ENCODE results near the gene SSBP3. TPM values are rescaled to one million over a fixed set of nuclear protein-coding genes. Genes with fewer than 3 reads are reported as not detected.
A peak's percentile ranks its signal among the peaks of the same experiment; 100 is the strongest.

Gene SSBP3
- polyA plus RNA-seq, 1 experiment = 34.3 TPM

DNA sequence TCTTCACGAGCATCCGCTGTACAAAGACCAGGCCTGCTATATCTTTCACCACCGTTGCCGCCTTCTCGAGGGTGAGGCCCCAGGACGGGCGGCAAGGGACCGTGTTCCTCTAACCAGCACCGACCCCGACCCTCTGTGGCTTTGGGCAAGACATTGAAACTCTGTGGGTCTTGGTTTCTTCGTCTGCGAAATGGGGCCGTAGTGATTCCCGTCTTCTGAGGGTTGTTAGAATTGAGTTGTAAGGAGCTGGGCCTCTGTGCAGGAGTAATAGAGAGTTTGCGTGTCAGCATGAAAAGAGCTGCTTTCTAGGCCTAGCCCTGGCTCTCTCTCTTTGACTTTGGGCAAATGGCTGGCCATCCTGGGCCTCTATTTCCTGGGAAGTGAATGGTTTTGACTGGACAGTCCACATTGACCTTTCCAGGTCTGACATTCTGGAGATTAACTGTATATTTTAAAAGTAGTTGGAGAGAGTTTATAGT is 205.6 kb downstream of the SSBP3 start:
- DNase-seq (ENCODE audit: low read depth, low spot score) = no peak
- ChIA-PET CTCF (interaction anchor here (1.1 to 2.9 kb wide), 2 partner anchors 19 to 289 kb away, joined by 5 to 16 read pairs; no protein-coding TSS in a partner anchor), POLR2A (interaction anchor here (0.7 to 1.7 kb wide), 5 partner anchors 77 to 342 kb away, joined by 3 to 5 read pairs (median 4); no protein-coding TSS in a partner anchor)
- H3K27me3 ChIP-seq (ENCODE audit: control insufficient read depth, insufficient read depth, low read length) = no peaks in the 10 kb centered on the region
- H3K4me3 ChIP-seq (ENCODE audit: low read depth, low read length) = peak overlapping the region; percentile 95
- H3K27ac ChIP-seq (ENCODE audit: low read depth, low read length) = peak overlapping the region; percentile 11
- no peaks in the 10 kb centered on the region; the same call in 1 of the 2 replicates for H3K9me3 ChIP-seq (ENCODE audit: control insufficient read depth, insufficient read depth, low read length)
- TF ChIP-seq, protein P1, sequence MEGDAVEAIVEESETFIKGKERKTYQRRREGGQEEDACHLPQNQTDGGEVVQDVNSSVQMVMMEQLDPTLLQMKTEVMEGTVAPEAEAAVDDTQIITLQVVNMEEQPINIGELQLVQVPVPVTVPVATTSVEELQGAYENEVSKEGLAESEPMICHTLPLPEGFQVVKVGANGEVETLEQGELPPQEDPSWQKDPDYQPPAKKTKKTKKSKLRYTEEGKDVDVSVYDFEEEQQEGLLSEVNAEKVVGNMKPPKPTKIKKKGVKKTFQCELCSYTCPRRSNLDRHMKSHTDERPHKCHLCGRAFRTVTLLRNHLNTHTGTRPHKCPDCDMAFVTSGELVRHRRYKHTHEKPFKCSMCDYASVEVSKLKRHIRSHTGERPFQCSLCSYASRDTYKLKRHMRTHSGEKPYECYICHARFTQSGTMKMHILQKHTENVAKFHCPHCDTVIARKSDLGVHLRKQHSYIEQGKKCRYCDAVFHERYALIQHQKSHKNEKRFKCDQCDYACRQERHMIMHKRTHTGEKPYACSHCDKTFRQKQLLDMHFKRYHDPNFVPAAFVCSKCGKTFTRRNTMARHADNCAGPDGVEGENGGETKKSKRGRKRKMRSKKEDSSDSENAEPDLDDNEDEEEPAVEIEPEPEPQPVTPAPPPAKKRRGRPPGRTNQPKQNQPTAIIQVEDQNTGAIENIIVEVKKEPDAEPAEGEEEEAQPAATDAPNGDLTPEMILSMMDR (IDR thresholded peaks at IDR 0.05; ENCODE audit: low read depth, low read length) = no peak

GRCh38 chr1:54199765-54200518 is 206.3 kb downstream of the SSBP3 start, which contains the start of the genes CYB5RL and MRPL37:
Gene CYB5RL, minus strand, starts transcription at chr1:54200030. Its CDS starts 4,414 bp downstream, at chr1:54195616.
Gene MRPL37, plus strand, starts transcription at chr1:54200167. Its CDS starts 77 bp downstream, at chr1:54200244.
- Histone ChIP-seq H3K9me3 (ENCODE audit: control insufficient read depth, insufficient read depth, low read length) (no peaks in the 10 kb centered on the region; the same call in 1 of the 2 replicates), H3K27ac (ENCODE audit: low read depth, low read length) (peak within 1 kb of the TSS; percentile 11), H3K27me3 (ENCODE audit: control insufficient read depth, insufficient read depth, low read length) (no peaks in the 10 kb centered on the region), H3K4me3 (ENCODE audit: low read depth, low read length) (peak within 1 kb of the TSS; percentile 95)
- POLR2A ChIA-PET = interaction anchor here (0.7 to 1.7 kb wide), 6 partner anchors 19 to 342 kb away, joined by 3 to 5 read pairs (median 4); no protein-coding TSS in a partner anchor
- CTCF ChIA-PET = interaction anchor here (1.0 to 2.9 kb wide), 3 partner anchors 18 to 290 kb away, joined by 4 to 16 read pairs (median 5); no protein-coding TSS in a partner anchor
- peak; percentile 90 for DNase-seq (ENCODE audit: low read depth, low spot score)
- TF ChIP-seq, protein P1 (IDR thresholded peaks at IDR 0.05; ENCODE audit: low read depth, low read length) = no peak

DNA sequence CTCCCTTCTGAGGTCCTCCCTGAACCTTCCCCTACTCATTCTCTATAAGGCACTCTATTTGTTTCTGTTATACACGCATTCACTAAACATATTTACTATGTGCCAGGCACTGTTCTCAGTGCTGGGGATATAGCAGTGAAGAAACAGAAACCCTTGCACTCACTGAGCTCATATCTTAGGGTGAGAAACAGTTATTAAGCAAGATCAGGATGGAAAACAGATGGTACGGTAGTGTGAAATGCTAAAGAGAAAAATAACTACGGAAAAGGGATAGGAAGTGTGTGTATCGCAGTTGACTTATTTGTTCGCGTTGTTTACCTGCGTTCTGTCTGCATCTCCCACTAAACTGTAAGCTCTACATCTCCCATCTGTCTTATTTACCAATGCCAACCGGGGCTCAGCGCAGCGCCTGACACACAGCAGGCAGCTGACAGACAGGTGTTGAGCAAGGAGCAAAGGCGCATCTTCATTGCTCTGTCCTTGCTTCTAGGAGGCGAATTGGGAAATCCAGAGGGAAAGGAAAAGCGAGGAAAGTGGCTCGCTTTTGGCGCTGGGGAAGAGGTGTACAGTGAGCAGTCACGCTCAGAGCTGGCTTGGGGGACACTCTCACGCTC is 206.9 kb downstream of the SSBP3 start:
- ChIA-PET POLR2A (interaction anchor here (0.7 to 1.7 kb wide), 5 partner anchors 20 to 208 kb away, joined by 3 to 5 read pairs (median 4); no protein-coding TSS in a partner anchor), CTCF (interaction anchor here (0.8 to 1.1 kb wide), 4 partner anchors 17 to 339 kb away, joined by 3 to 5 read pairs (median 4); no protein-coding TSS in a partner anchor)
- TF ChIP-seq, protein P1 (IDR thresholded peaks at IDR 0.05; ENCODE audit: low read depth, low read length) = no peak
- Histone ChIP-seq H3K4me3 (ENCODE audit: low read depth, low read length) (peak overlapping the region; percentile 95), H3K27ac (ENCODE audit: low read depth, low read length) (peak overlapping the region; percentile 11), H3K9me3 (ENCODE audit: control insufficient read depth, insufficient read depth, low read length) (no peaks in the 10 kb centered on the region; the same call in 1 of the 2 replicates), H3K27me3 (ENCODE audit: control insufficient read depth, insufficient read depth, low read length) (no peaks in the 10 kb centered on the region)
- DNase-seq (ENCODE audit: low read depth, low spot score) = no peak

DNA sequence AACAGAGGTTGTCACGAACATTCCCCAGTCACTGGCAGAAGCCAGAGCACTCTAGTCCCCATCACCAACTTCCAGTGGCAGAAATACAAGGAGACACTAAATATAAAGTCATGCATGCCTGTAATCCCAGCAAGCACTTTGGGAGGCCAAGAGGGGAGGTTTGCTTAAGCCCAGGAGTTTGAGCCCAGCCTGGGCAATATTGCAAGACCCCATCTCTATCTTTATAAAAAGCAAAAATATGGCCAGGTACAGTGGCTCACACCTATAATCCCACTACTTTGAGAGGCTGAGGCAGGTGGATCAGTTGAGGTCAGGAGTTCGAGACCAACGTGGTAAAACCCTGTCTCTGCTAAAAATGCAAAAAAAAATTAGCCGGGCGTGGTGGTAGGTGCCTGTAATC is 212.7 kb downstream of the SSBP3 start:
- Histone ChIP-seq H3K27me3 (ENCODE audit: control insufficient read depth, insufficient read depth, low read length) (no peaks in the 10 kb centered on the region), H3K27ac (ENCODE audit: low read depth, low read length) (no peak overlapping the region), H3K9me3 (ENCODE audit: control insufficient read depth, insufficient read depth, low read length) (no peaks in the 10 kb centered on the region), H3K4me3 (ENCODE audit: low read depth, low read length) (no peak overlapping the region)
- CTCF ChIA-PET = interaction anchor here (0.7 kb wide), 1 partner anchor 82 kb away, joined by 3 read pairs; no protein-coding TSS in a partner anchor
- POLR2A ChIA-PET = interaction anchor here (0.7 kb wide), 1 partner anchor 141 kb away, joined by 7 read pairs; the partner anchor contains the start of gene TMEM59
- TF ChIP-seq, protein P1 (IDR thresholded peaks at IDR 0.05; ENCODE audit: low read depth, low read length) = no peak
- no peak for DNase-seq (ENCODE audit: low read depth, low spot score)
